ENCODE data around the gene SAP30L. TPM values are rescaled to one million over a fixed set of nuclear protein-coding genes. Genes with fewer than 3 reads are reported as not detected.
A peak's percentile ranks its signal among the peaks of the same experiment; 100 is the strongest.

The SAP30L gene
- total and polyA plus RNA-seq, 12 donors = 22.5 to 65.1 (median 36.8) TPM

DNA sequence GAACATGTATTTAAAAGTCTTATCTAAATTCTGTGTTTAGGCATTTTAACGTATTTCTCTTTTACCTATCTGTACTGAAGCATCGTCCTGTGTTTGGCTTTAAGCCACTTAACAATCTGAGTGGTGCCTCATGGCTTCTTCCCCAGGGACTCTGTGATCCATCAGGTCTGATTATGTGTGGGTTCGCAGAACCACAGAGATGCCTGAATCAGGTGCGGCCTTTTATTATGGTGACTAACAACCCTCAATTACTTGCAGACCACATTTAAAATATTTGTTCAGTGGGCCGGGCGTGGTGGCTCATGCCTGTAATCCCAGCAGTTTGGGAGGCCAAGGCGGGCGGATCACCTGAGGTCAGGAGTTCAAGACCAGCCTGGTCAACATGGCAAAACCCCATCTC is 39.6 kb upstream of the SAP30L start:
- no peaks in the 10 kb centered on the region for H3K36me3 ChIP-seq (replicated peaks in 1 of 2)
- H3K27ac ChIP-seq = no peak overlapping the region
- no peaks in the 10 kb centered on the region for H3K27me3 ChIP-seq
- WGBS, 4 donors = 90 to 99% (median 94%) methylated on average over 8 of the region's 8 CpGs
- H3K4me3 ChIP-seq = no peak overlapping the region
- no peaks in the 10 kb centered on the region for H3K9me3 ChIP-seq (replicated peaks in 1 of 3)
- no peak for TF ChIP-seq POLR2A (IDR thresholded peaks at IDR 0.05)
- TF ChIP-seq, protein P1, sequence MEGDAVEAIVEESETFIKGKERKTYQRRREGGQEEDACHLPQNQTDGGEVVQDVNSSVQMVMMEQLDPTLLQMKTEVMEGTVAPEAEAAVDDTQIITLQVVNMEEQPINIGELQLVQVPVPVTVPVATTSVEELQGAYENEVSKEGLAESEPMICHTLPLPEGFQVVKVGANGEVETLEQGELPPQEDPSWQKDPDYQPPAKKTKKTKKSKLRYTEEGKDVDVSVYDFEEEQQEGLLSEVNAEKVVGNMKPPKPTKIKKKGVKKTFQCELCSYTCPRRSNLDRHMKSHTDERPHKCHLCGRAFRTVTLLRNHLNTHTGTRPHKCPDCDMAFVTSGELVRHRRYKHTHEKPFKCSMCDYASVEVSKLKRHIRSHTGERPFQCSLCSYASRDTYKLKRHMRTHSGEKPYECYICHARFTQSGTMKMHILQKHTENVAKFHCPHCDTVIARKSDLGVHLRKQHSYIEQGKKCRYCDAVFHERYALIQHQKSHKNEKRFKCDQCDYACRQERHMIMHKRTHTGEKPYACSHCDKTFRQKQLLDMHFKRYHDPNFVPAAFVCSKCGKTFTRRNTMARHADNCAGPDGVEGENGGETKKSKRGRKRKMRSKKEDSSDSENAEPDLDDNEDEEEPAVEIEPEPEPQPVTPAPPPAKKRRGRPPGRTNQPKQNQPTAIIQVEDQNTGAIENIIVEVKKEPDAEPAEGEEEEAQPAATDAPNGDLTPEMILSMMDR (IDR thresholded peaks at IDR 0.05) = no peak
- peaks cover 0 to 9% of the 10 kb centered on the region in 2 donors for H3K4me1 ChIP-seq (replicated peaks in 1 of 2)
- no peak for DNase-seq
- intact Hi-C loops (cut with DNase I) = loop anchor here in 1 of 2 donors (5.0 kb wide), 1 partner anchor 339 kb away; no protein-coding TSS in a partner anchor

DNA sequence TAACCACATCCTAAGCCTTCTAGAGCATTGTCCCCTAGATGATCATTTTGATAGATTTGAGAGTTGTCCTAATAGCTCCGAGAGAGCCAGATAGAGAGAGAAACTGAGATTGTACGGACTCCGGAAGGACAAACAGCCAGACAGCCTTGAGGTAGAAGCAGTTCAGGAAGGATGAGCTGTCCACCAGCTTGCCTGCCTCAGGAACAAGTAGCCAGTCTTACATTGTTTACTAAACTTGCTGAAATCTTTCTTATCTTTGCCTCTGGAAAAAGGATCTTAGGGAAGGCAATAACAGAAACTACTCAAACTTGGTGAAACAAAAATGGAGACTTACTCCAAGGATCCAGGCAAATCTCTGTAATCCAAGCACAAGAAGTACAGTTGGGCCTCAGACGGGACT is 39.0 kb upstream of the SAP30L start:
- TF ChIP-seq, protein P1 (IDR thresholded peaks at IDR 0.05) = no peak
- no peak for TF ChIP-seq POLR2A (IDR thresholded peaks at IDR 0.05)
- H3K9me3 ChIP-seq (replicated peaks in 1 of 3) = no peaks in the 10 kb centered on the region
- no peaks in the 10 kb centered on the region for H3K27me3 ChIP-seq
- H3K27ac ChIP-seq = peak overlapping the region in 1 of 5 donors; percentile 1
- intact Hi-C loops (cut with DNase I) = loop anchor here in 1 of 2 donors (5.0 kb wide), 1 partner anchor 340 kb away; no protein-coding TSS in a partner anchor
- DNase-seq = peak in 2 of 7 donors; percentile 23 to 40
- peaks cover 0 to 9% of the 10 kb centered on the region in 2 donors for H3K4me1 ChIP-seq (replicated peaks in 1 of 2)
- H3K36me3 ChIP-seq (replicated peaks in 1 of 2) = no peaks in the 10 kb centered on the region
- no peak overlapping the region for H3K4me3 ChIP-seq
- WGBS, 4 donors = 51 to 60% (median 57%) methylated on average over 4 of the region's 4 CpGs

DNA sequence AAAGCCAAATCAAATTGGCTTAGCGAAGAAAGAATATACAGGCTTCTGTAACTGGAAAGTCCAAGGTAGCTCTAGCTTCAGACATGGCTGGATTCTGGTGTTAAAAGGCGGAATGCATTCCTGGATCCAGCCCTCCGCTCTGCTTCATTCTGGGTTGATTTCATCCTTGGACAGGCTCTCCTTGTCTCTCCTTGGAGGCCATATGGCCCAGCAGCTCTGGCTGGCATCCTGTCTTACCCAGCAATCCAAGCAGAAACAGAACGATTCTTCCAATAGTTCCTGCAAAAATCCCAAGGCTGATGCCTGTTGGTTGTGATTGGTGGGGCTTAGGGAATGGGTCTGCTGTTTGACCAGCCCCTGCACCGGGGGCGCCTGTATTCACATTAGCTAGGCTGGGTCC is 37.0 kb upstream of the SAP30L start:
- 86 to 90% (median 87%) methylated on average over 6 of the region's 6 CpGs for WGBS, 4 donors
- Histone ChIP-seq H3K27me3 (no peaks in the 10 kb centered on the region), H3K9me3 (replicated peaks in 1 of 3) (no peaks in the 10 kb centered on the region), H3K36me3 (replicated peaks in 1 of 2) (no peaks in the 10 kb centered on the region), H3K4me1 (replicated peaks in 1 of 2) (peaks cover 0 to 9% of the 10 kb centered on the region in 2 donors), H3K27ac (no peak overlapping the region), H3K4me3 (no peak overlapping the region)
- intact Hi-C loops (cut with DNase I) = loop anchor here in 1 of 2 donors (5.0 kb wide), 1 partner anchor 342 kb away; no protein-coding TSS in a partner anchor
- peak in 1 of 7 donors; percentile 2 for DNase-seq
- no peak for TF ChIP-seq POLR2A (IDR thresholded peaks at IDR 0.05)
- TF ChIP-seq, protein P1 (IDR thresholded peaks at IDR 0.05) = no peak

DNA sequence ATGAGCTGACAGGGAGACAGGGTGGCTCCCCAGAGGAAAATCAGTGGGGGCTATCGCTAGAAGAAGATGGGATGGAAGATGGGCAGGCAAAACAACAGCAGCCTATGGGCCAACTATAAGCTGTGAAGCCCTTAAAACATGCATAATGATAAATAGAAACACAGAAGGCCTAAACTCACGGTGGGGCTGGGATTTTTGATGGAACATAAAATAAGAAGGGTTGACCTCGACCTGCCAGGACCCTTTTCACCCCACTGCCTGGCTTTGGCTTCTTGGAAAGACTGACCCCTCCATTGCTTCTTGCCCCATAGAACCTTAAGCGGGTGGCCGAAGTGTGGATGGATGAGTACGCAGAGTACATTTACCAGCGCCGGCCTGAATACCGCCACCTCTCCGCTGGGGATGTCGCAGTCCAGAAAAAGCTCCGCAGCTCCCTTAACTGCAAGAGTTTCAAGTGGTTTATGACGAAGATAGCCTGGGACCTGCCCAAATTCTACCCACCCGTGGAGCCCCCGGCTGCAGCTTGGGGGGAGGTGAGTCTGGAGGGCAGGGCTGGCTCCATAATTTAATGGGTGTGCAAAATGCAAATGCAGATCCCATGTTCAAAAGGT is 36.5 kb upstream of the SAP30L start:
- no peaks in the 10 kb centered on the region for H3K27me3 ChIP-seq
- TF ChIP-seq, protein P1 (IDR thresholded peaks at IDR 0.05) = no peak
- TF ChIP-seq POLR2A (IDR thresholded peaks at IDR 0.05) = no peak
- H3K36me3 ChIP-seq (replicated peaks in 1 of 2) = no peaks in the 10 kb centered on the region
- H3K9me3 ChIP-seq (replicated peaks in 1 of 3) = no peaks in the 10 kb centered on the region
- no peak overlapping the region for H3K4me3 ChIP-seq
- no peak overlapping the region for H3K27ac ChIP-seq
- WGBS, 4 donors = 91 to 96% (median 94%) methylated on average over 15 of the region's 15 CpGs
- intact Hi-C loops (cut with DNase I) = loop anchor here in 1 of 2 donors (5.0 kb wide), 1 partner anchor 342 kb away; no protein-coding TSS in a partner anchor
- DNase-seq = peak in 2 of 7 donors; percentile 10 to 20
- peaks cover 0 to 9% of the 10 kb centered on the region in 2 donors for H3K4me1 ChIP-seq (replicated peaks in 1 of 2)
